ENCODE data around the gene NCLN. TPM values are rescaled to one million over a fixed set of nuclear protein-coding genes. Genes with fewer than 3 reads are reported as not detected.

NCLN gene
- total RNA-seq, 1 donor from 2014 or later: 54.6 TPM

DNA sequence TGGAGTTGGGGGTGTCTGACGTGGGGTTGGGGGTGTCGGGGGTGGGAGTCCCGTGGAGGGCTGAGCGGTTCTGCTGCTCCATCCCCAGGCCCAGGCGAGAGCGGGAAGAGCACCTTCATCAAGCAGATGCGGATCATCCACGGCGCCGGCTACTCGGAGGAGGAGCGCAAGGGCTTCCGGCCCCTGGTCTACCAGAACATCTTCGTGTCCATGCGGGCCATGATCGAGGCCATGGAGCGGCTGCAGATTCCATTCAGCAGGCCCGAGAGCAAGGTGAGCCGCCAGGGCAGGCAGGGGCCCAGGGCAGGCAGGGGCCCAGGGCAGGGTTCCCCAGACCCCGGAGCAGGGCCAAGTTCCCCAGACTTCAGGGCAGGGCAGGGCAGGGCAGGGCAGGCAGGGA, 37.2 kb upstream of the NCLN start:
- Mint-ChIP-seq H3K4me3 (ENCODE audit: low read depth) (no peak overlapping the region), H3K27ac (no peak overlapping the region)

DNA sequence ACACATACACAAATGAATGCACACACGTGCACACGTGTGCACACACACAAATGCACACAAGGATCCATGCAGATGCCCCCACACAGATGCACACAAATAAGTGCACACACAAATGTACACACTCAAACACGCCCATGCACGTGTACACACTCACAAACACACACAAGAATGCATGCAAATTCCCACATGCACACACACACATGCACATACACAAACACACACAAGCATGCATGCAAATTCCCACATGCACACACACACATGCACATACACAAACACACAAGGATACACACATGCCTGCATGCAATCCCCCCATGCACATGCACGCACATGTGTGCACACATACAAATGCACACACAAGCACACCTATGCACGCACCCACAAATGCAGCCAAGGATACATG, 36.6 kb upstream of the NCLN start:
- Mint-ChIP-seq H3K9me3 (ENCODE audit: low read depth) (no peaks in the 10 kb centered on the region), H3K4me1 (ENCODE audit: low read depth) (no peaks in the 10 kb centered on the region), H3K27ac (no peak overlapping the region), H3K27me3 (peaks cover 10% of the 10 kb centered on the region), H3K4me3 (ENCODE audit: low read depth) (no peak overlapping the region), H3K36me3 (ENCODE audit: insufficient read depth) (no peaks in the 10 kb centered on the region)
- DNase-seq (ENCODE audit: low spot score, unreplicated experiment): no peak
- TF ChIP-seq CTCF (IDR thresholded peaks at IDR 0.05; ENCODE audit: unreplicated experiment): no peak

More for the DNA sequence above, 37.2 kb upstream of the NCLN start:
- H3K36me3 Mint-ChIP-seq (ENCODE audit: insufficient read depth): no peaks in the 10 kb centered on the region
- H3K27me3 Mint-ChIP-seq: peaks cover 10% of the 10 kb centered on the region
- no peak for TF ChIP-seq CTCF (IDR thresholded peaks at IDR 0.05; ENCODE audit: unreplicated experiment)
- no peaks in the 10 kb centered on the region for H3K9me3 Mint-ChIP-seq (ENCODE audit: low read depth)
- no peak for DNase-seq (ENCODE audit: low spot score, unreplicated experiment)
- no peaks in the 10 kb centered on the region for H3K4me1 Mint-ChIP-seq (ENCODE audit: low read depth)

DNA sequence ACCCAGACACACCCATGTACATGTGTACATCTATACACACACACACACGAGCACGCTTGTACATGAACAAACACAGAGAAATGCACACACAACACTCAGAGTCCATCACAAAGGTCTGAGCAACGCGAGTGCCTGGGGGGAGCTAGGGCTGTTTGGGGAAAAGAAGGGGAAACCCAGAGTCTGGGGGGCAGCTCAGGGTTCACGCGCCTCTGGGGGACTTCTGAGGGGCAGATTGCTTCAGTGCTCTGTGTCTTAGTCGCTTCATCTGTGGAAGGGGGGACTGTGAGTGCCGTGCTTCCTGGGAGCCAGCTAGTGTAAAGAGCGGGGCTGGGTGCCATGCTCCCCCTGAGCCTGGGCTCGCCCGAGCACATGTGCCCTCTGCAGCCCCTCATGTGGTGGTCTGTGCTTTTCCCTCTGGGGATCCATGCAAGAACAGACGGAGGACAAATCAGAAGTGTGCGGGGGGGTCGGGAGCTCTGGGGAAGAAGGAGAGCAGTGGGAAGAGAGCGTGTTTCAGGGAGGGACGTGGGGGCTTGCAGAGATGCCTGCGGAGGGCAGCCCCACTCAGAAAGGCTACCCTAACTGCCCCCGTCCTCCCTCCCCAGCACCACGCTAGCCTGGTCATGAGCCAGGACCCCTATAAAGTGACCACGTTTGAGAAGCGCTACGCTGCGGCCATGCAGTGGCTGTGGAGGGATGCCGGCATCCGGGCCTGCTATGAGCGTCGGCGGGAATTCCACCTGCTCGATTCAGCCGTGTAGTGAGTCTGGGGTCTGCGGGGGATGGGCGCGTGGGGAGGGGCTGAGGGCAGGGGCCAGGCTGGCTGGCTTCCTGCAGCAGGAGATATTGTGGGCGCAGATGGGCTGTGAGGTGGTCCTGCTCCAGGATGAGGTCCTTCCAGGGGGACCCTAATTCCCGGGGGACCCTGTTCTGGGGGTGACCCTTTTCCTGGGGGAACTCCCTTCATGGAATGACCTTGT, 35.9 kb upstream of the NCLN start:
- no peaks in the 10 kb centered on the region for H3K36me3 Mint-ChIP-seq (ENCODE audit: insufficient read depth)

GRCh38 chr19:3150739-3151329, 34.9 kb upstream of the NCLN start:
- H3K4me3 Mint-ChIP-seq (ENCODE audit: low read depth): no peak overlapping the region
- no peak overlapping the region for H3K27ac Mint-ChIP-seq
- TF ChIP-seq CTCF (IDR thresholded peaks at IDR 0.05; ENCODE audit: unreplicated experiment): no peak
- no peak for DNase-seq (ENCODE audit: low spot score, unreplicated experiment)
- H3K4me1 Mint-ChIP-seq (ENCODE audit: low read depth): no peaks in the 10 kb centered on the region
- H3K27me3 Mint-ChIP-seq: peaks cover 10% of the 10 kb centered on the region
- H3K9me3 Mint-ChIP-seq (ENCODE audit: low read depth): no peaks in the 10 kb centered on the region
- H3K36me3 Mint-ChIP-seq (ENCODE audit: insufficient read depth): no peaks in the 10 kb centered on the region

More for the DNA sequence above, 35.9 kb upstream of the NCLN start:
- Mint-ChIP-seq H3K4me3 (ENCODE audit: low read depth) (no peak overlapping the region), H3K27me3 (peaks cover 10% of the 10 kb centered on the region), H3K27ac (no peak overlapping the region), H3K4me1 (ENCODE audit: low read depth) (no peaks in the 10 kb centered on the region), H3K9me3 (ENCODE audit: low read depth) (no peaks in the 10 kb centered on the region)
- TF ChIP-seq CTCF (IDR thresholded peaks at IDR 0.05; ENCODE audit: unreplicated experiment): no peak
- no peak for DNase-seq (ENCODE audit: low spot score, unreplicated experiment)

DNA sequence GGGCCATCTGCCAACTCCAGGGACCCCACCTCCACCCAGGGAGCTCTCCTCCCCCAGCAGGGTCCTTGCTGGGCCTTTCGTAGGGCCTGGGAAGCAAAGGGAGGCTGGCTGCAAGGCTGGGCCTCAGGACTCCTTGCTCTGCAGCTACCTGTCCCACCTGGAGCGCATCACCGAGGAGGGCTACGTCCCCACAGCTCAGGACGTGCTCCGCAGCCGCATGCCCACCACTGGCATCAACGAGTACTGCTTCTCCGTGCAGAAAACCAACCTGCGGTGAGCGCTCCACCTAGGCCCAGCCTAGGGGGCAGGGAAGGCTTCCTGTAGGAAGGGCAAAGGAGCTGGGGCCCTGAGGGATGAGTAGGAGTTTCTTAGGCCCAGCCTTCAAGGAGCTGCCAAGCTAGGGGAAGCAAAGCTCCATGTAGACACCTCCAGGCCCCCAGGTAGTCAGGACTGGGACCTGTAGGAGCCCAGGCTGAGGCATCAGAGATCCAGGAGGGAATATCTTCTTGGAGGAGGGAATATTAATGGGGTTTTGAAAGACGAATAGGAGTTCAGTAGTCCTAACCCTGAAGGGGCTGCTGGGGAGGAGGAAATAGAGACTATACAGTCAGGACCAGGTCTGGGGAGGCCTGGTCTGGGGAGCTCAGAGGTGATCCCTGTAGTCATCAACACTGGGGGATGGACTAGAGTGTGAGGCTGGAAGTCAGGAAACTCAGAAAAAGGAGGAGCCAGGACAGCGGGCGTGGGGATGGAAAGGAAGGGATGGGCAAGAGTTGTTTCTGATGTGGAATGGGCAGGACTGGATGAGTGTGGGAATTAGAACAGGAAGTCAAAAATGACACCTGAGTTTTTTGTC, 33.9 kb upstream of the NCLN start:
- Mint-ChIP-seq H3K4me3 (ENCODE audit: low read depth) (no peak overlapping the region), H3K27me3 (peaks cover 10% of the 10 kb centered on the region), H3K9me3 (ENCODE audit: low read depth) (no peaks in the 10 kb centered on the region), H3K27ac (no peak overlapping the region), H3K4me1 (ENCODE audit: low read depth) (no peaks in the 10 kb centered on the region), H3K36me3 (ENCODE audit: insufficient read depth) (no peaks in the 10 kb centered on the region)
- no peak for TF ChIP-seq CTCF (IDR thresholded peaks at IDR 0.05; ENCODE audit: unreplicated experiment)
- DNase-seq (ENCODE audit: low spot score, unreplicated experiment): no peak

All from progenitor cell of endocrine pancreas (in vitro differentiated cells).